Measurements from ENCODE around the gene COG2.
A peak's percentile ranks its signal among the peaks of the same experiment; 100 is the strongest.

COG2 gene

DNA sequence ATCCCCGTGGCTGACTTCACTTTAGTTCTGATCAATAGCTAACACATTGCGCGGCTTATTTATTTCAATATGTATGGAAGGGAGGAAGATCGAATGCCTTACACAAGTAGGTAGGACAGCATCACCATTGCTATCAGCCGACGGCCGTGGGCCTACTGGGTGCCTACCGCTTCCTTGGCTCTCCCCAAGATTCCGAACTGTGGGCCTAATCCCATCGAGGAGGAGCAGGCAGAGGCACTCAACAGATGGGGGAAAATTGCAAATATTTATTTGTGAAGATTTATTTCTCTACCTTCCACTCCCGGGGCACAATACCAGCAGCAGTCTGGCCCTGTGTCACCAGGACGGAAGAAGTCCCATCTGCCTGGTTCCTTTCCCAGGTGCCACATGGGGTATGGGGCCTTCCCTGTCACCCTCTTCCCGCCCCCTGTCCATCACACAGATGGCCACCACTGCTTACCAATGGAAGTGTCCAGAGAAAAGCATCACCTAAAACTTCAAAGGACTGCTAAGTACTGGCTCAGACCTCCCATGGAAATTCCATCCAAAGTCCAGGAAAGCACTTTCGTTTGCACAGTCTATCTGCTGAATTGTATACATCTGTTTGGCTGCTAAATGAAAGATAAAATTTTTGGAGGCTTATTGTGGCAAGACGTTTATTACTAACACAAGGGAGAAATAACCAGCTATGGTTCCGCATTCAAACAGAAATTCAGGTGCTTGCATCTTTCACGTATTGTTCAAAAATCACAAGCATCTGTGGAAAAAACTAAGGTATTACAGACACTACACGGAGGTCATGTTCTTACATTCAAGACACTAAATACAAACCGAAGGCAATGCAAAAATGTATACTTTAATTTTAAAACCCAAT, 59.9 kb downstream of the COG2 start:
- DNase-seq = peak in 1 of 14 donors; percentile 75

DNA sequence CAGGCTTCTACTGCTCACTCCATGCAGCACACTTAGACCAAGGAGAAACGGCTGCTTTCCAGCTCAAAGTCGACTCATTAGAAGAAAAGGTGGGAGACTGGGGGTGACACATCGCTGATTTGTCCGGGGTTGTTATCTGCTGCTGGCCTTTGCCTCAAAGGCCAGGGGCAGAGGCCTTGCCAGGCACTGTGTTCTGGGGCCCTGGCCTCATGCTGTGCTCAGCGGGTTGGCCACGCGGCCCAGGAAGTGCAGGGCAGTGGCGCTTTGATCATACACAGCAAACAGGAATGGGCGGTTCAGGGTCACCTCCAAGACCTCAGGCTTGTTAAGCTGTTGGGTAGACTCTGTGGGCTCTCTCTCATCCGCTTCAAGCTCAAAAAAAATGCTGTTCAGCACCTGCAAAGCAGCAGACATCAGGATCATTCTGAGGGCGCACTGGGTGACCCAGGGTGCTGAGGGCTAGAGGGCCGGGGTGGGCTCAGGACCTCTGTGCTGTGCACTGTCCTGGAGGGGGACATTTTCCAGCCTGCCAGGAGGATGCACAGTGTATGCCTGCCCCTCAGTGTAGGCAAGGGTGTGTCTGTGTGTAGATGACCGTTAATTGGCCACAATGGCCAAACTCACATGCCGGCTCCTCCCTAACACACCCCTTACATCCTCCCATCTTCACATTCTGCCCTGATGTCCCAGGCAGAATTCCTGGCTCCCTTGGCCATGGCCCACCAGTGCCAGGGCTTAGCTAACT, 60.8 kb downstream of the COG2 start:
- no peak for DNase-seq

DNA sequence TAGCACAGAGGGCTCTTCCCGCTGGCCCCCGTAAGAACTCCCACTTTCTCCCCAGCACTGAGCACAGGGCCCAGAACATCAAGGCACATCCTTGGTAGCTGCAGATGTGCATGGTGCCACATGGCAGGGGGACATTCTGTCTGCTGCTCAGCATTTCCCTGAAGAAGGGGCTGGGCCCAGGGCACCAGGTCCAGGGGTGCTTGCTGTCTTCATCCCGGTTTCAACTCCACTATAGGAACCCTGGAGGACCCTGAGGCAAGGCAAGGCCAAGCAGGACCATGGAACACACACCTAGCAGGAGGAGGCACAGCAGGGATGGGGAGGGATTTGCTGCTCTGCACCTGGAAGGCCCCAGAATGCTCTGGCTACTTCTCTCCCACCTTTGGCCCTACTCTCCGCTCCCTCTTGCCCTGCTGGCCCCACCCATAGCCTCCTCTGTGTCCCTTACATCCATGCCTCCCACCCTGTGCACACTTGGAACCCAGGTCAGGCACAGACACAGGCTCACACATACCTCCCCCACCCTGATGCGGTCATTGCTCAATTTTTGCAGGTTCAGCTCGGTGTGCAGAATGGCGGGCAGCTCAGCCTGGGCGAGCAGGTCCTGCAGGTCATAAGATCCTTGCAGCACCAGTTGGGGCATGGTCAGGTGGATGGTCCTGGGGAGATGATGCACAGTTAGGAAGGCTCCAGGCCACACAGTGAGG, 61.6 kb downstream of the COG2 start:
- no peak for DNase-seq

GRCh38 chr1:230704830-230705229, 62.5 kb downstream of the COG2 start:
- DNase-seq = no peak

DNA sequence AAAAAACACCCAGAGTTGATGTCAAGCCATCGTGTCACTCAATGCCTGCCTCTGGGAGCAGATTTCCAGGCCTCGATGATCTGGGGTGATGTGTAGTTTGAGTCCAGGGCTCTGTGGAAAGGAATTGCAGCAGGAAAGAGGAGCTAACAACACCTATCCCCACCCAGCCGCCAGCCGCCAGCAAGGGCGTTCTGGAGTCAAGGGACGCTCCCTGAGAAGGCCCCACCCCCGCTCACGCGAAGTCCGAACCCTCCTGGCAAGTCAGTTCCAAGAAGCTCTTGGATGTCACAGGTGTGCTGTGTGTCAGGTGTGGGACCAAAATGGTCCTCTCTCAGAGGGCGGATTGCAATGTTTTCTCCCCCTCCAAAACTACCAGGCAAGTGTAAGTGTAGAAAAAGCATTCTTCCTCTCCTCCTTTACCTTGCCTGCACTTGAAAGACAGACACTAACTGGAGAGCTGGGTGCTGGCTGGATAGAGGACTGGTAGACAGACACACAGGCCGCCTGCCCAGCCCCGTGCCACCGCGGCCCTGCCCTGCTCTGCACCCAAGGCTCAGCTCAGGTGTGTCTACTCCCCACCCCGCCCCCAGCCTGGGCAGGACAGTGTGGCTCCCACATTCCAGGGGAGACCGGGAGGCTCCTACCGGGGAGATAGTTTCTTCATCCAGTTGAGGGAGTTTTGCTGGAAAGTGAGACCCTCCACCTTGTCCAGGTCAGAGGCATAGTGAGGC, 63.2 kb downstream of the COG2 start:
- no peak for DNase-seq

DNA sequence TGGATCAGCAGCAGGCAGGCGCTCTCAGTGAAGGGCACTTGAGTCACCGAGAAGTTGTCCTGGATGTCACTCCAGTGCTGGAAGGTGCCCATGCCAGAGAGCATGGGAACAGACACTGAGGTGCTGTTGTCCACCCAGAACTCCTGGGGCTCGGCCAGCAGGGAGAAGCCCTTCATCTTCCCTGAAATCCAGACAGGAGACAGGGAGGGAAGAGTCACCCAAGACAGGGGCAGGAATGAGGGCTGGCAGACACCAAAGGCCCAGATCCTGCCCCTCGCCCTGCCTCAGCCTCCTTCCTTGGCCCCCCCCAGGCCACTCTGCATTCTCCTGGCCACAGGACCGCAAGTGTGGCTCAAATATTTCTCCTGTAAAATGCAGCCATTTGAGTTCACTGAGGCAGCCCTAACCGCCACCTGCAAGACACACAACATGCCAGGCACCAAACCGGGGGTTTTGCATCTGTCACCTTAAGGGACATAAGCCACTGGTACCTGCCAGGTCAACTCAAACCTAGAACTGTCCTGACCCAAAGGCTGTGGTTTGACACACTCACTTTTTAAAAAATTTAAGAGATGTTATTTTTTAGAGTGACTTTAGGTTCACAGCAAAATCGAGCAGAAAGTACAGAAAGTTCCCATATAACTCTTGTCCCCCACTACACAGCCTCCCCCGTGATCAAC, 63.9 kb downstream of the COG2 start:
- DNase-seq = peak in 2 of 14 donors; percentile 33 to 53

- DNase-seq = peak in 1 of 14 donors; percentile 51
Observed at GRCh38 chr1:230706887-230707731, 64.8 kb downstream of the COG2 start.

DNA sequence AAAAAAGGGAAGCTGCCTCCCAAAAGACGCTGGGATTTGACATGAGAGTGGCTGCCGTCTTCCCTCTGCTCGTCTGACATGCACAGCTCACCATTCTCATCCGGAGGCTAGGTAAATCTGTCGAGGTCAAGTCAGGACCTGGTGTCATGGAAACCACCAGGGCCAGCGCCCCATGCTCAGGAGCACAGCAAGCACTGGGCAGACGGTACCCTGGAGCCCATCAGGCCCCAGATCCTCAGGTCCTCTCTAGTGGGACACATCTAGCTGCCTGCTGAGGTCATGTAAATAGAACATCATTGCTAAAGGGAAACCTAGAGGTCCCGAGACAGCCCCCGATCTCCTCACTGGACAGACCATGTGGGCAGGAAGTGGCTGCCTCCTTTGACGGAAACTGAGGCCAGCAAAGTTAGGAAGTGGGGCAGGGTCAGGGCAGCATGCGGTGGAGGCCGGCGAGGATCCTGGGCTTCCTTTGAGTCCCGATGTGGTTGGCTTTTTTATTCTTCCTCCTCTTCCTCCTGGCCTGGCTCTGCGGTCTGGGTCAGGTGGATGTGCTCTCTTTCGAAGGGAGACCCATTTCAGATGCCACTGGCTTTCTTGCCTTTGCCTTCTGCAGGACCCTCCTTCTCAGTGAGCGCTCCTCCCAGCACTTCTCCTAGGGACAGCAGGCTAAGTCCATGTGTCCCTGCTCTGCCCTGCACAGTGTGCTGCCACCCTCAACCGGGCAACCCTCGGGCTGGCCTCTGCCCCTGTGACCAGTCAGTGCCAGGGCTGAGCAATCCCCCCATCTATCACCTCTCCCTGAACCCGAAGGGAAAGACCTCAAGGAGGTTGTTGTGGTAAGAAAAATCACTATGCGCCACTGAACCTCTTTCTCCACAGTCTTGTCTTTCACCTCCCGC, 65.7 kb downstream of the COG2 start:
- DNase-seq = peak in 1 of 14 donors; percentile 56

DNA sequence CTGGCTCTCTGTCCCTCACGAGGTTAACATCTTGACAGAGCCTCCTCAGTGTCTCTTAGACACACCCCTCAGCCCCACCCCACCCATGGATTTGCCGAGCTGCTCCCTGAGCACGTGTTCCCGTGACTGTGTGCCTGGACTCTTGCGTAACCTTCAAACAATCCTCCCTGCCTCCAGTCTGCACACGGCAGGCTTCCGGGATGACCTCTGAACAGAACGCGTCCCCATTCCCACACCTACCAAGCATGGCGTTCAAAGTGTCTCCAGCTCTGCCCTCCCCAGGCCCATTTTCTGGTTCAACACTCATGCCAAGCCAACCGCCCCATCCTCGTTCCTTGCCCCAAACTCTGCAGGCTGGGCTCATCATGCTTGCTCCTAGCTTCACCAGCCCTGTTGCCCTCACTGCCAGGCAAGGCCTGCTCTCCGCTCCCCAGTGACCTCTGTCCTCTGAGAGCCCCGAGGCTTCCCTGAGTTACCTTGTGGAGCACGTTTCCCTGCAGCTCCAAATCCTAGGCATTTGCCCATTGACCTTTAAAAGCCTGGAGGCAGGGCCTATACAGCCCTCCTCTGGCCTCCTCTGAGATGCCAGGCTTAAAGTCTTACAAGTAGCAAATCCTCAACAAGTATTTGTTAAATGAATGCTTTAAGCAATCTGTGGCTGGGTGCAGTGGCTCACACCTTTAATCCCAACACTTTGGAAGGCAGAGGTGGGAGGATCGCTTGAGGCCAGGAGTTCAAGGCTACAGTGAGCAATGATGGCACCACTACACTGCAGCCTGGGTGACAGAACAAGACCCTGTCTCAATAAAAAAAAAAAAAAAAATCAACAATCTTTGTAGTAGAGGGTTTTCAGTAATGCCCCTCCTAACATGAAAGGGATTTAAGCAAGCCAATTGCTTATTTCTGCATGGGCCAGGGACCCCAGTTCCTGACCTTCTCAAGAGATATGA, 66.6 kb downstream of the COG2 start:
- peak in 2 of 14 donors; percentile 18 to 23 for DNase-seq

- peak in 1 of 14 donors; percentile 32 for DNase-seq
Observed at GRCh38 chr1:230709619-230710542, 67.6 kb downstream of the COG2 start.

GRCh38 chr1:230710543-230710904, 68.2 kb downstream of the COG2 start:
- peak in 1 of 14 donors; percentile 28 for DNase-seq

DNA sequence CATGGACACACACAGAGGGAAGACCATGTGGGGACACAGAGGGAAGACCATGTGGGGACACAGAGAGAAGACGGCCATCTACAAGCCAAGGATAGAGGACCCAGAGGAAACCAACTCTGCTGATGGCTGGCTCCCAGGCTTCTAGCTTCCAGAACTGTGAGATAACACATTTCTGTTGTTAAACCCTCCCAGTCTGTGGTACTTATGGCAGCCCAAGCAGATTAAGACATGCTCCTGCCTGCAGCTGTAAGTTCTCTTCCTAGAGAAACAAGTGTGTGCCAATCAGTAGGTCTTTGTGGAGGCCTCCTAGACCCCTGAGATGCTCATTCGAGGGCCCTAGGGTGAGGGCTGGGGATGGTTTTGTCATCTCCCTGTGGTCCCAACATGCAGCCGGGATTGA, 69.0 kb downstream of the COG2 start:
- DNase-seq = peak in 1 of 14 donors; percentile 20

DNA sequence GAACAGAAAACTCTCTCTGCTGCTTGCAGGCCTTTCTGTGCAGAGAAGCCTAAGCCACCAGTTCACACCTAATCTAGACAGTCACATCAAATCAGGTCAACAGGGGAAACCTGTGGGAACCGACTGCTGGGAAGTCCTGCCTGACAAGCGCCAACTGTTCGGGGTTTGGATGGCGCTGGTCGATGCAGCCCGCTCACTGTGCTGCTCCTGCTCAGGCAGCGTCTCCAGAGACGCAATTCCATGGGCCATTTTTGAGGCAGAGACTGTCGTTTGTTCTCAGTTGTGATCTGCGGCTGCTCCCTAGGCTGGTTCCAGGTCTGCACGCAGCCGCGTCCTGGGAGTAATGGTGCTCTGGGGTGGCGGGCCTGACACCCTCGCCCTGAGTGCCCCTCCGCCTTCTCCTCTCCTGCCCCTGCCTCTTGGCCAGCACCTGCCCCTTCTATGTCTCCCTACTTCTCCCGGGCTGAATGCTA, 70.2 kb downstream of the COG2 start:
- peak in 1 of 14 donors; percentile 85 for DNase-seq

DNA sequence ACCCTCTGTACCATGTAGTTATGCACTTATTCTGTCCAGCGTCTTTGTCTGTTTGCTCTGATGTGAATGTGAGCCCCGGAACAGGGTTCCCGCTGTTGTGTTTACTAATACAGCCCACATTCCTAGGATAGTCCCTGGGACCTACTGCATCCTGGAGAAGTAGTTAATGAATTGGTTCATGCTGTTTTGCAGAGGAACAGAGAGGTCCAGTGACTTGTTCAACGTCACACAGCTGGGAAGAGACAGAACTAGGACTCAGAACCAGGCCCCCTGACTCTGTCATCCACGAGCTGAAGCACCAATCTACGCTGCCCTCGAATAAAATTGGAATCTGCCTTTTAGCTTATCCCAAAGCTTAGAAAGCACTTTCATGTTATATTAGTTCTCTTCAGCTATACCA, 70.9 kb downstream of the COG2 start:
- no peak for DNase-seq

DNA sequence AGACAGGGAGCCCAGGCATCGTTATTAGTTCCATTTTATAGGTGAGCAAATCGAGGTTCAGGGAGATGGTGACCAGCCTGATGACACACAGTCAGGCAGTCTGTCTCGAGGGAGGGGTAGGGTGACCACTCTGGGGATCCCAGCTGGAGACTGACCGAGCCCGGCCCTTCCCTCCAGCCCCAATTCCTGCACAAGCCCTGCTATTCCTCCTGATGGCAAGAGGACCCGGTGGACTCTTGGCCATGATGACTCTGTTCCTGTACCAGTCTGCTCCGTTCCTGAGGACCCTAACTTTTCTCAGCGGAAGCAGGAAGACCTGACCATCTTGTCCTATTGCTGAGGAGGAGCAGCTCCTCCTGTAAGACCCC, 71.2 kb downstream of the COG2 start:
- DNase-seq = peak in 1 of 14 donors; percentile 53

- peak in 12 of 14 donors; percentile 26 to 93 (median 78) for DNase-seq
Observed at GRCh38 chr1:230713915-230714764, 71.9 kb downstream of the COG2 start, which contains the start of gene AGT. TSS of gene AGT (minus strand) at chr1:230714122. CDS start at chr1:230710823, 3,299 bp downstream.

All from C1 segment of cervical spinal cord (tissue), 14 donors.